GM18909 (cell line): ENCODE data around the gene DYNLL2.
"Not testable (repeated sequence)": the region's sequence is repeated elsewhere in the genome, so short reads cannot be mapped to it uniquely, and the experiment has no call there.

ENCODE experiments used
- ATAC-seq: cut with Tn5 transposase; IDR thresholded peaks from one replicate; pipeline ENCODE4 v1.9.1; 2021; ENCODE audit warnings: mild to moderate bottlenecking; ENCODE audit not compliant: unreplicated experiment, poor library complexity

DYNLL2 gene

GRCh38 chr17:58097384-58098088, 14.3 kb downstream of the DYNLL2 start:
- ATAC-seq = no peak

DNA sequence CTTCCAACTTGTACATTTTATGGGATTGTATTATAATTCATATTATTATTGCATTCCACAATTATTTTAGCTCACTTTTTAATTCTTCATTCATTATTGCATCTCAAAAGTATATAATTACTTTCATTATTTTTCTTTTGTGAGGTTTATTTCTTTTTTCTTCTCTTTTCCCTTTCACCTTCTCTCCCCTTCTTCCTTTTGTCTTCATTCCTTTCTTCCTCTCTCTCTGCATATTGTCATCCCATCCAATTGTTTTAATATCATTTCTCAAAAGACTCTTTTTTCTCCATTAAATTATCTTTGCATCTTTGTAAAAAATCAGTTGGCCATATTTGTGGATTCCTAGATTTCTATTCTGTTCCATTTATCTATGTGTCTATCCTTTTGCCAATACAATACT, 17.3 kb downstream of the DYNLL2 start:
- no peak for ATAC-seq

GRCh38 chr17:58101898-58102297, 18.7 kb downstream of the DYNLL2 start:
- not testable (repeated sequence) for ATAC-seq

- no peak for ATAC-seq
Measured at GRCh38 chr17:58105093-58105492, 21.9 kb downstream of the DYNLL2 start.

GRCh38 chr17:58107306-58107705, 24.1 kb downstream of the DYNLL2 start:
- ATAC-seq = no peak

DNA sequence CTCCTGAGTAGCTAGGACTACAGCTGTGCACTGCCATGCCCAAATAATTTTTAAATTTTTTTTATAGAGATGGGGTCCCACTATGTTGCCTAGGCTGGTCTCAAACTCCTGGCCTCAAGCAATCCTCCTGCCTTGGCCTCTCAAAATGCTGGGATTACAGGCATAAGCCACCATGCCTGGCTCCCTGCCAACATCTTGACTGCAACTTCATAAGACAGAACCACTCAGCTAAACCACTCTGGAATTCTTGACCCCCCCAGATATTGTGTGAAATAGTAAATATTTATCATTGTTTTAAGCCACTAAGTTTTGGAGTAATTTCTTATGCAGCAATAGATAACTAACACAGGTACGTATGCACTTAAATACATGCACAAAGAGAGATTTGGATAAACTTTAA, 26.0 kb downstream of the DYNLL2 start:
- ATAC-seq = no peak

GRCh38 chr17:58110012-58110411, 26.8 kb downstream of the DYNLL2 start:
- no peak for ATAC-seq

GRCh38 chr17:58111676-58112075, 28.5 kb downstream of the DYNLL2 start:
- no peak for ATAC-seq

- no peak for ATAC-seq
Measured at GRCh38 chr17:58112970-58113631, 29.9 kb downstream of the DYNLL2 start.

DNA sequence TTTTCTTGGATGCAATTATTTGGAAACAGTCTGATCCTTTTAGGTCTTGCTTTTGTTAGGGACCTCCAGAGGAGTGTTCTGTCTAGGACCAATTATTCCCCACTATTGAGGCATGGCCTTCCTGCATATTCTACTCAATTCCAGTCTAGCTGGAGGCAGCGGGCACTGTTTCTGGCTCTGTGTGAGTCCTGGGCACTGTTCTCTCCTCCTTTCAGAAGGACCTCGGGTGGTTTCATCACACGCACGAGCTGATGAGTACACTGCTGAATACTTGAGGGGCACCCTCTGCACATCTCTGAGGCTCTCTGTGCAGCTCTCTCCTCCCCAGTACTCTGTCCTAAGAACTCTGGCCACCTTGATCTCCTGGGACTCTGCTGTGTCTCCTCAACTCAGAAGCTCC, 30.7 kb downstream of the DYNLL2 start:
- no peak for ATAC-seq

- ATAC-seq = no peak
Measured at GRCh38 chr17:58117382-58117781, 34.2 kb downstream of the DYNLL2 start.

DNA sequence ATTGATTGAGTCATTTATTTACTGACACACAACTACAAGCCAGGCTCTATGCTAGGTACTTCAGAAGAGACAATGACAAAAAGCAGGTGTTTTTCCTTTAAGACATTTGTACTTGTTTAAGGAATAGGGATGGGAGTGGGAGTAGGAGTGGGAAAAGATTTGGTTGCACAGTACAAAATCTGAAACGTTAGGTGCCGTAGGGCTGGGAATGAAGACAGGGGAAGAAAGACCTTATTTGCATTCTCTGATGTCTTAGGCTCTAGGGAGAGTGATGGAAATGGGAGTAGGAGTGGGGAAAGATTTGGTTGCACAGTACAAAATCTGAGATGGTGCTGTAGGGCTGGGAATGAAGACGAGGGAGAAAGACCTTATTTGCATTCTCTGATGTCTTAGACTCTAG, 36.3 kb downstream of the DYNLL2 start:
- ATAC-seq = no peak

DNA sequence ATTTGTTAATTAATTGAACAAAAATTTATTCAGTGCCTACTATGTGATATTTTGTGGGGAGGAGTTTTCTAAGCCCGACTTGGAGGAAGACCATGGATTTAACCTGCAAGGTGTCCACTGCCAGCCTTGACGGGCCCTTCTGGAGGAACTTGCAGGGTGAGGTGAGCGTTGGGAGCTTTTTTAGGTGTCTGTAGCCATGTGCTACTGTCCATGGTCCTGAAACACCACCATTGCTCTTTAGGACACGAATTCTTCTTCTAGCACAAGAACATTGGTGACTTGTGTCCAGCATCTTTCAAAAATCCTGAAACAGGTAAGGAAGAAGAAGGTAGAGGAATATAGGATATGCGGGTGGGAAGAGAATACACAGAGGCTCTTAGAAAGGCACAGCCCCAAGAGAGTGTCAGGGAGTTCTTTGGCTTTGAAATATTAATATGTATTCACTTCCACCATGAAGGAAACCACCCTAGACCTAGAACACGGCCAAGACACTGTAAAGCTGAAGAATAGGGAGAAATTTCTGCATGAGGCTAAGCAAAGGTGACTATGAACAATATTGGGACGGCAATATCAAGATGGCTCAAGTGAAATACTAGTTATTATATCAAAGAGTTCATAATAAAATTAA, 37.1 kb downstream of the DYNLL2 start:
- ATAC-seq = no peak

DNA sequence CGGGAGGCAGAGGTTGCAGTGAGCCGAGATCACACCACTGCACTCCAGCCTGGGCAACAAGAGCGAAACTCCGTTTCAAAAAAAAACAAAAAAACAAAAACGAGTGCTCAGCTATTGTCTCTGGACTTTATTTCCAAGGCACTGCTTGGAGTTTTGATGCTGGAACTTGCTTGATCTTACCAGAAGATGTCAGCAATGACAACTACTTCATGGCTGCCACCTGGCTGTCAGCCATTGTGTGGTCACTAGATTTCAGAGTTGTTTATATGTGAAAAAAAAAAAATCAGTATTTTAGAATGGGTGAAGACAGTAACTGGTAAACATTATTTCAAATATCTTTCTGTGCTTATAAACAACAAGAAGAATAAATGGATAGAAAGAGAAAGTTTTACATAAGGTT, 38.7 kb downstream of the DYNLL2 start:
- ATAC-seq = no peak

DNA sequence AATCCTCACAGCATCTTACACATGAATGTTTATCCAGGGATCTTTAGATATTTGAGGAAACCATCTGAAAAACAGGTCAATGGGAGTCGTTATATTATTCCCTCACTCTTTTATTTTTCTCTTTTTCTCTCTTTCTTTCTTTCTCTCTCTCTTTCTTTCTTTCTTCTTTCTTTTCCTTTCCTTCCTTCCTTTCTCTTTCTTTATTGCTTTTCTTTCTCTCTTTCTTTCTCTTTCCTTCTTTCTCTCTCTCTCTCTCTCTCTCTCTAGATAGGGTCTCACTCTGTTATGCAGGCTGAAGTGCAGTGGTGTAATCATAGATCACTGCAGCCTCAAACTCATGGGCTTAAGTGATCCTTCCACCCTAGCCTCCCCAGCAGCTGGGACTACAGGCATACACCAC, 44.6 kb downstream of the DYNLL2 start:
- no peak for ATAC-seq

GRCh38 chr17:58132697-58133096, 49.5 kb downstream of the DYNLL2 start:
- ATAC-seq = not testable (repeated sequence)

DNA sequence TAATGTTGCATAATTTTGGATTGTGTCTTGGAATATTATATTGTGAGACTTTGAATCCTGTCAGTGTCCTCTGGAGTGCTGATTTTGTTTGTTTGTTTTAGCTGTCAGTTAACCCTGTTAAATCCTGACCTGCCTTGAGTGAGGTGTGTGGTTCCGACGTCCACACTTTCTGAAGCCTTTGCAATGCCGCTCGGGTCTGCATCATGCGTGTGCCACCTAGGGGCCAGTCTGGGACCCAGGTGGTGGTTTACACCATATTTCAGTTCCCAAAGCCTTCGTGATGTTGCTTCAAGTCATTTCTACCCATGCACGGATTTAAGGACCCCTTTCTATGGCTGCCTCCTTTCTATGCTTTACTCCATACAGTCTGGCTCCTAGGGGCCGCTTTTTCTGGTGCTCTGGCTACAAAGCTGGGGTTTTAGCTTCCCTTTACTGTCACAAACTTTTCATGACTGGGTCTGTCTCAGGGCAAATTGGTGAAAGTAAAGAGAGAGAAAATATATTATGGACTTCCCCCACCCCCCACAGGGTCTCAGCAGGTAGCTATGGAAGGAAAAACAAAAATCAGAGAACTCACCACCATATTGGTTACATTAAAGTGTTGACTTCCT, 53.6 kb downstream of the DYNLL2 start:
- no peak for ATAC-seq

DNA sequence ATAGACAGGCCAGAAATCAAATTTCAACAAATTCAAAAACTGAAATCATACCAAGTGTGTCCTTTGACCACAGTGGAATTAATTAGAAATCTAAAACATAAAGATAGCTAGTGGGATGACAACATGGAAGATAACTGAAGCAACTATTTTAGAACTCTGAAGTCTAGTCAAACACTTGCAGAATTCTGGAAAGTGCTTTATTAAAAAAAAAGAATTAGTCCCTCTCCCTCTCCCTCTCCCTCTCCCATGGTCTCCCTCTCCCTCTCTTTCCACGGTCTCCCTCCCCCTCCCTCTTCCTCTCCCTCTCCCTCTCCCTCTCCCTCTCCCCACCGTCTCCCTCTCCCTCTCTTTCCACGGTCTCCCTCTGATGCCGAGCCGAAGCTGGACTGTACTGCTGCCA, 58.3 kb downstream of the DYNLL2 start:
- ATAC-seq = no peak

DNA sequence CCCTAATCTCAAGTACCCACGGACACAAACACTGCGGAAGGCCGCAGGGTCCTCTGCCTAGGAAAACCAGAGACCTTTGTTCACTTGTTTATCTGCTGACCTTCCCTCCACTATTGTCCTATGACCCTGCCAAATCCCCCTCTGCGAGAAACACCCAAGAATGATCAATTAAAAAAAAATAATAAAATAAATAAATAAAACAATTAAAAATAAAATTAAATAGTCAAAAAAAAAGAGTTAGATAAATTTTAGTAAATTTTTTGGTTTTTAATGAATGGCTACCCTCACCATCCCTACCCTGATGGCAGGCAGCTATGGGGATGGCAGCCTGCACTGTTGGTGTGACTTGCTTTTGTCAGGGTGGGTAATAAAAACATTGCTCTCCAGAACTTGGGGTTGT, 60.1 kb downstream of the DYNLL2 start:
- not testable (repeated sequence) for ATAC-seq

GRCh38 chr17:58144801-58145200, 61.6 kb downstream of the DYNLL2 start:
- ATAC-seq = no peak
